Measurements from ENCODE around the gene TUBB3. TPM values are rescaled to one million over a fixed set of nuclear protein-coding genes. Genes with fewer than 3 reads are reported as not detected.

The TUBB3 gene
- total RNA-seq, 1 experiment from 2014 or later: 173 TPM

DNA sequence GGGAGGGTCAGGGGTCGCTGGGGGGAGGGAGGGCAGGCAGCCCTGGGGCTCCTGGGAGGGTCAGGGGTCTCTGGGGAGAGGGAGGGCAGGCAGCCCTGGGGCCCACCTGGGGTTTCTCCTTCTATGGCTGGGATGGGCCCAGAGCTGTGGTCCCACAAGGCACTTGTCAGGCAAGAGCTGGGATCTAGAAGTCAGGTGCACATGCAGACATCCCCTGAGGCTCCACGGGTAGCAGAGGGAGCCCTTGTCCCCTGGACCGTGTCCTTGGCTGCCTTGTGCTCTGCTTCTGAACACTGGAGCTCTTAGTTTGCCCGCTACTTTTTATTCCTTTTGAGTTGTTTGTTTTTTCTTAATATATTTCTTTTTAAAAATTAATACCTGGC is 1.8 kb downstream of the TUBB3 start:
- H3K9me3 ChIP-seq (ENCODE audit: control insufficient read depth in 1 of 2, insufficient read depth in 1 of 2, low read depth in 1 of 2, low read length in 2 of 2): no peaks in the 10 kb centered on the region
- H2AFZ ChIP-seq (ENCODE audit: low read depth, low read length, poor library complexity, severe bottlenecking): no peak overlapping the region
- ChIA-PET CTCF (no interaction called here), RAD21 (ENCODE audit: low non-redundant PET in 1 of 2, low total read pairs in 2 of 2, uncharacterized antibody in 2 of 2, unreplicated experiment in 2 of 2) (no interaction called here), POLR2A (interaction anchor here (0.7 to 2.5 kb wide), 7 partner anchors 17 to 108 kb away, joined by 3 to 11 read pairs (median 5); partner anchors contain the start of genes FANCA and TCF25)
- peaks cover 8% of the 10 kb centered on the region; the same call in 1 of the 2 replicates for H4K20me1 ChIP-seq (ENCODE audit: insufficient read depth)
- intact Hi-C loops (cut with micrococcal nuclease): loop anchor here (5.0 kb wide), 1 partner anchor 53 kb away; the partner anchor contains the start of gene TCF25
- no peaks in the 10 kb centered on the region for H3K9me2 ChIP-seq (ENCODE audit: insufficient read depth)
- no peak for ATAC-seq
- TF ChIP-seq, protein P1, sequence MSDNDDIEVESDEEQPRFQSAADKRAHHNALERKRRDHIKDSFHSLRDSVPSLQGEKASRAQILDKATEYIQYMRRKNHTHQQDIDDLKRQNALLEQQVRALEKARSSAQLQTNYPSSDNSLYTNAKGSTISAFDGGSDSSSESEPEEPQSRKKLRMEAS (IDR thresholded peaks at IDR 0.05): no peak
- TF ChIP-seq EZH2phosphoT487 (IDR thresholded peaks at IDR 0.05; ENCODE audit: borderline replicate concordance) (no peak), CBX3 (IDR thresholded peaks at IDR 0.05; ENCODE audit: low read depth) (no peak), RAD21 (IDR thresholded peaks at IDR 0.05; ENCODE audit: low read depth) (no peak), ZFX (IDR thresholded peaks at IDR 0.05) (no peak), EGR1 (IDR thresholded peaks at IDR 0.05; ENCODE audit: low read depth) (no peak)
- TF ChIP-seq, protein P2, sequence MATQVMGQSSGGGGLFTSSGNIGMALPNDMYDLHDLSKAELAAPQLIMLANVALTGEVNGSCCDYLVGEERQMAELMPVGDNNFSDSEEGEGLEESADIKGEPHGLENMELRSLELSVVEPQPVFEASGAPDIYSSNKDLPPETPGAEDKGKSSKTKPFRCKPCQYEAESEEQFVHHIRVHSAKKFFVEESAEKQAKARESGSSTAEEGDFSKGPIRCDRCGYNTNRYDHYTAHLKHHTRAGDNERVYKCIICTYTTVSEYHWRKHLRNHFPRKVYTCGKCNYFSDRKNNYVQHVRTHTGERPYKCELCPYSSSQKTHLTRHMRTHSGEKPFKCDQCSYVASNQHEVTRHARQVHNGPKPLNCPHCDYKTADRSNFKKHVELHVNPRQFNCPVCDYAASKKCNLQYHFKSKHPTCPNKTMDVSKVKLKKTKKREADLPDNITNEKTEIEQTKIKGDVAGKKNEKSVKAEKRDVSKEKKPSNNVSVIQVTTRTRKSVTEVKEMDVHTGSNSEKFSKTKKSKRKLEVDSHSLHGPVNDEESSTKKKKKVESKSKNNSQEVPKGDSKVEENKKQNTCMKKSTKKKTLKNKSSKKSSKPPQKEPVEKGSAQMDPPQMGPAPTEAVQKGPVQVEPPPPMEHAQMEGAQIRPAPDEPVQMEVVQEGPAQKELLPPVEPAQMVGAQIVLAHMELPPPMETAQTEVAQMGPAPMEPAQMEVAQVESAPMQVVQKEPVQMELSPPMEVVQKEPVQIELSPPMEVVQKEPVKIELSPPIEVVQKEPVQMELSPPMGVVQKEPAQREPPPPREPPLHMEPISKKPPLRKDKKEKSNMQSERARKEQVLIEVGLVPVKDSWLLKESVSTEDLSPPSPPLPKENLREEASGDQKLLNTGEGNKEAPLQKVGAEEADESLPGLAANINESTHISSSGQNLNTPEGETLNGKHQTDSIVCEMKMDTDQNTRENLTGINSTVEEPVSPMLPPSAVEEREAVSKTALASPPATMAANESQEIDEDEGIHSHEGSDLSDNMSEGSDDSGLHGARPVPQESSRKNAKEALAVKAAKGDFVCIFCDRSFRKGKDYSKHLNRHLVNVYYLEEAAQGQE (IDR thresholded peaks at IDR 0.05; ENCODE audit: low read depth): no peak
- peaks cover 62% of the 10 kb centered on the region for H3K79me2 ChIP-seq (ENCODE audit: insufficient read depth, low read length)
- DNase-seq (ENCODE audit: low read depth, low spot score): no peak
- peaks cover 13 to 16% of the 10 kb centered on the region in 2 experiments; a peak in 3 of 4 replicates for H3K36me3 ChIP-seq (ENCODE audit: control insufficient read depth in 1 of 2, insufficient read depth in 2 of 2, low read length in 2 of 2)
- no peak overlapping the region; a peak in 1 of 4 replicates for H3K4me3 ChIP-seq (replicated peaks in 1 of 2; ENCODE audit: low read depth in 1 of 2, low read length in 2 of 2)
- H3K9ac ChIP-seq (ENCODE audit: low read length): peak overlapping the region; percentile 74; the same call in 1 of the 2 replicates
- H3K4me1 ChIP-seq (ENCODE audit: control insufficient read depth in 1 of 2, insufficient read depth in 2 of 2, low read length in 2 of 2): peaks cover 21 to 59% of the 10 kb centered on the region in 2 experiments
- BruUV-seq (replicated peaks): no TSS peak
- H3K4me2 ChIP-seq (ENCODE audit: low read length): peak overlapping the region; percentile 79; the same call in 1 of the 2 replicates
- H3K27me3 ChIP-seq (ENCODE audit: insufficient read depth, low read length): no peaks in the 10 kb centered on the region
- no peak overlapping the region; the same call in 1 of the 2 replicates for H3K27ac ChIP-seq (ENCODE audit: low read depth, low read length)

All from HCT116 (cell line).